NCI-H2081 treated with DMSO at 0.1 percent for 48 hours (cell line): ENCODE results near the gene RBCK1.

Experiments
- DNase-seq: peaks from one replicate; lab custom pipeline; 2025; lab: John Stamatoyannopoulos, UW

The RBCK1 gene

DNA sequence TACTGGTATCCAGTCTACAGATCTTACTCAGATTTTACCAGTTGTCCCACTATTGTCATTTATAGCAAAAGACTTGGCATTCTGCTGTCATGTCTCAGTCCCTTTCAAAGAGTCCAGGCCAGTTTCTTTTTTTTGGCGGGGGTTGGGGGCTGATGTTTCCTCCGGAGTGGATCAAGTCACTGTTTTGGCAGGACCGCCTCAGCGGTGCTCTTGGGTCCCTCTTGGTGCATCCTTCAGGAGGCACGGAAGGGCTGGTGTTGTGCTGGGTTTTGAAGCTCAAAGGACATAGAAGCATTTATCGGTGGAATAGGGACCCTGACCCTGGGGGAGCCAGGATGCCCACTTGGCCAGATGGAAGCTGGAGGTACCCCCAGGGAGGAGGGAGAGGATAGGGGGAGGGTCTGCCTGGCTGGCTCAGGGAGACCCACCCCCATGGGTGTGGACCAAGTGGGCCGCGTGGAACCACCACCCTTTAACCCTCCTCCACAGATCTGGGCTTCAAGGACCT is 10.8 kb downstream of the RBCK1 start:
- no peak for DNase-seq

DNA sequence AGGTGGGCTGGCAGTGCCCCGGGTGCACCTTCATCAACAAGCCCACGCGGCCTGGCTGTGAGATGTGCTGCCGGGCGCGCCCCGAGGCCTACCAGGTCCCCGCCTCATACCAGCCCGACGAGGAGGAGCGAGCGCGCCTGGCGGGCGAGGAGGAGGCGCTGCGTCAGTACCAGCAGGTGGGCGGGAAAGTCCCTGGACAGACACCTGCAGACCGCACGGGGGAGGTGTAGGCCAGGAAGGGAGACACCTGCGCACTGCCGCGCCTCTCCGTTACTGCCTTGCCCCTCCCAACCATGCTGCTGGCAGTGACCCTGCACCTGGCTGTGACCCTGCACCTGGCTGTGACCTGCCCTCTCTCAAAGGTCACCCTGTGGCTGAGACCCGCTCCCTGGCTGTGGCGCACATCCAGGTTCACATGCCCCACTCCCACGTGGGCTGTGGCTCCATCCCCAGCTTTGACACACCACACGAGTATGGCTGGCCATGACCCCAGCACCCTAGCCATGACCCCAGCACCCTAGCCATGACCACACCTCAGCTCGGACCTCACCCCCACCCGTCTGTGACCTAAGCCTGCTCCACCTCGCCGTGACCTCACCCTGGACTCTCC is 11.6 kb downstream of the RBCK1 start:
- peak; percentile 78 for DNase-seq

DNA sequence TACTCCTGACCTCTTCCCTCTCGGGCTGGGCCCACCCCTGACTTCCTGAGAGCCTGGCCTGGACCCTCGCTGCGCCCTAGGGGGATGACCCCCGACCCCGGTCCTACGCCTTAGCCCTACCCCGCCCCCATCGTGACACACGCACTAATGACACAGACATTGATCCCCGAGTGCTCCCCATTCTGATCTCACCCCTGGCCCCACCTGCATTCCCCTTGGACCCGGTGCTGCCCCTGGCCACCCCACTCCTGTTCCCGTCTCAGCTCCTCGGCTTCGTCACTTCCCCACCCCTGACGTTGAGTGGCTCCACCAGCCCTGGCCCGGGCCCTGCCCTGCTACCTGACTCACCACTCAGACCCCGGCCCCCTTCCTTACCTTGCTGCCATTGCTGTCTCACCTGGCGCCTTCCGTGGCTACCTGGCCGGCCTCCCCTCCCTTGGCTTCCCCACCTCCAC is 12.1 kb downstream of the RBCK1 start:
- no peak for DNase-seq

DNA sequence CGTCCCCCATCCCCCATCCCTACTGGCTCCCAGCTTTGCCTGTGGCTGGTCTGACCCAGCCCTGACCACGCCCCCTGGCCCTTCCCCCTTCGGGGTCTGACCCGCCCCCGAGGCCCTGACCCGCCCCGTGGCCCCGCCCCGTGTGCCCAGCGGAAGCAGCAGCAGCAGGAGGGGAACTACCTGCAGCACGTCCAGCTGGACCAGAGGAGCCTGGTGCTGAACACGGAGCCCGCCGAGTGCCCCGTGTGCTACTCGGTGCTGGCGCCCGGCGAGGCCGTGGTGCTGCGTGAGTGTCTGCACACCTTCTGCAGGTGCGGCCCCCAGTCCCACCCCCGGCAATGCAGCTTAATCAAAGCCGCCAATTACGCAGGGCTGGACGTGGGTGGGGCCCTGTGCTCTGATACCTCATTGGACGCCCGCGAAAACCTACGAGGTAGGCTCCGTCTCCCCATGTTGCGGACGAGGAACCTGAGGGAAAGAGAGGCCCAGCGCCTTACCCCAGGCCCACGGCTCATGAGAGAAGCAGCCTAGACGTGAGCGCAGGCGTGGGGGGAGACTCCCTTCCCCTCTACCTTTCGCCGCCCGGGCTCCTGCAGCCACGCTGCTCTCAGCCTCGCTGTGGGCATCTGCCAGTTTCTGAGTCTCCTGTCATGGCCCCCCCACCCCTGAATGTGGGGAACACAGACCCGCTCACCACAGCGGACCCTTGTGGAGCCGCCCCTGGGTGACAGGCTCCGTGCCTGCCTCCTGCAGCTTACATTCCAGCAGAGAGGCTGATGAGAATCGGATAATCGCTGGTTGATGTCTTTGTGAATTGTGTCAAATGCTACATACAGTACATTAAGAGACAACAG is 12.8 kb downstream of the RBCK1 start:
- DNase-seq: peak; percentile 20

DNA sequence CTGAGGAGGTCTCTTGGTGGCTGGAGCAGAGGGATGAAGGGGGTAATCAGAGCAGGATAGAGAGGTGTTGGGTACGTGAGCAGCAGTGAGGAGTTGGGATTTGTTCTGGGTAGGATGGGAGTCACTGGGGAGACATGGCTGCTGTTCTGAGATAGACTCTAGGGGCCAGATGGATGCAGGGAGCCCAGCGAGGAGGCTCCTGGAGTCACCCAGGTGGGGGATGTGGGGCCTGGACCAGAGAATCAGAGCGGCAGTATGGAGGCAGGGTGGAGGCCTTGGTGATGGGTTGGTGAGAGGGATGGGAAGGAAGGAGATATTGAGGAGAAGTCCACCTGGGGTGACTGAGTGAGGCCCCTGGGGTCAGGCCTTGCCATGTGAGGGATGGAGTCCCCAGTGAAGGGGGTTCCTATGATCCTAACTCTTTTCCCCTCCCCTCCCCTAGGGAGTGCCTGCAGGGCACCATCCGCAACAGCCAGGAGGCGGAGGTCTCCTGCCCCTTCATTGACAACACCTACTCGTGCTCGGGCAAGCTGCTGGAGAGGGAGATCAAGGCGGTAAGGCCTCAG is 13.7 kb downstream of the RBCK1 start:
- no peak for DNase-seq

DNA sequence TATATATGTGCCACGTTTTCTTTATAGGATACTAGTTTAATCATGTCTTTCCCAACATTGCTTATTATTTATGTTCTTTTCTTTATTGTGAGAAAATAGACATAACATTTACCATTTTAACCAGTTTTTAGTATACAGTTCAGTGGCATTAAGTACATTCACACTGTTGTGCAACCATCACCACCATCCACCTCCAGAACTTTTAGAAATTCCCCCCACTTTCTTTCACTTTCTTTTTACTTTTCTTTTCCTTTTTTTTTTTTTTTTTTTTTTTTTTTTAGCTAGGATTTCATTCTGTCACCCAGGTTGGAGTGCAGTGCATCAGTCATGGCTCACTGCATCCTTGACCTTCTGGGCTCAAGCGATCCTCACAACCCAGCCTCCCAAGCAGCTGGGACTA is 18.5 kb downstream of the RBCK1 start:
- DNase-seq: no peak

DNA sequence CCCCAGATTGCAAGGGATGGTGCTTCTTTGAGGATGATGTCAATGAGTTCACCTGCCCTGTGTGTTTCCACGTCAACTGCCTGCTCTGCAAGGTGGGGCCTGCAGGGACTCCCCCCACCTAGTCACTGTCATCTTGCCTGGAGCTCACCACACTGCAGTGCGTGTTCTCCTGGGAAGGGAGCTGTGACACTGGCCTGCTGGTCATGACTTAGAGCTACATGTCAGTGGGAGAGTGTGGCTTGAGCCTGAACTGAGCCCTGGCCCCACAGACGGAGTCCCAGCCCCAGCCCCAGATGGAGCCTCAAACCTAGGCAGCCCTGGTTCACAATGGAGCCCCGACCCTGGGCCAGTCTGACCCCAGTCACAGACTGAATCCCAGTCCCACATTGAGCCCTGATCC is 19.3 kb downstream of the RBCK1 start:
- DNase-seq: no peak

DNA sequence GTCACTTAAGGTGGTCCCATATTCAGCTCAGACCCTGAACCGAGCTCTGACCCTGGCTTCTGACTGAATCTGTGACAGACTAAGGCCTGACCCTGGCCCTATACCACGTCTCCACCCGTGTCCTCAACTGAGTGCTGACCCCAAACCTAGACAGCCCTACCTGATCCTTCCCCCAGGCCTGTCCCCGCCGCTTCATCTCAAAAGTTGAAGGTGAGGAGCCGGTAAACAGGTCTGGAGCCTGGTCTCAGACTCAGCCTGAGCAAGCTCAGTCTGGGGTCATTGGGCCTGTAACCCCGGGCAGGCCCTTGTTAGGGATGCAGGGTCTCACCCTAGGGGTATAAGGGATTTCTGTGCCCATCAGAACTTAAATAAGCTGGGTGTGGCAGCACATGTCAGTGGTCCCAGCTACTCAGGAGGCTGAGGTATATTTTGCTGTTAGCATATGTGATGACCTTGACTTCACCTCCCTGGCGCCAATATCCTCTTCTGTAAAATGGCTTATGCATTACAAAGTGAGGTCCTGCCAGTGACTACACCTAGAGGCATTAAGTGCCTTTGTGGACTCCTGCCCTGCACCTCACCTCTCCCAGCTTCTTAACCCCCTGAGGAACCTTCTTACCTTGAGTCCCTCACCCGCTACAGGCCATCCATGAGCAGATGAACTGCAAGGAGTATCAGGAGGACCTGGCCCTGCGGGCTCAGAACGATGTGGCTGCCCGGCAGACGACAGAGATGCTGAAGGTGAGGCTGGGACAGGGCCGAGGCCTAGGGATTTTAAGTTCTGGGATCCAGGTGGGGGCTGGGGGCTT is 20.0 kb downstream of the RBCK1 start:
- DNase-seq: no peak

DNA sequence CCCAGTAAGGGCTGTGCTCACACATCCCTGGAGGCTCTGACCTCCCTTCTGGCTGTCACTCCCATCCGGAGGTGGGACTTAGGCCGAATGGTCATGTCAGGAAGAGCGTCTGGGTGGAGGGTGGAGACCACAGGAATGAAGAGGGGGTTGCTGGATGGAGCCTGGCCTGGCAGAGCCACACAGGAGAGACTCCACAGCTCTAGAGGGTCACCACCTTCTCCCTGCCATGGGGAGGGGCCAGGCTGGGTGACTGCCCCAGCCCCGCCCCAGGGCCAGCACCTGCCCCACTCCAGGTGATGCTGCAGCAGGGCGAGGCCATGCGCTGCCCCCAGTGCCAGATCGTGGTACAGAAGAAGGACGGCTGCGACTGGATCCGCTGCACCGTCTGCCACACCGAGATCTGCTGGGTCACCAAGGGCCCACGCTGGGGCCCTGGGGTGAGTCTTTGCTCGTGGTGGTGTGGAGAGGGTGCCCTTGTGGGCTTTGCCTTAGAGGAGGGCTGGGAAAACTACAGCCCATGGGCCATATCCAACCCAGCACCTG is 20.6 kb downstream of the RBCK1 start:
- DNase-seq: no peak

DNA sequence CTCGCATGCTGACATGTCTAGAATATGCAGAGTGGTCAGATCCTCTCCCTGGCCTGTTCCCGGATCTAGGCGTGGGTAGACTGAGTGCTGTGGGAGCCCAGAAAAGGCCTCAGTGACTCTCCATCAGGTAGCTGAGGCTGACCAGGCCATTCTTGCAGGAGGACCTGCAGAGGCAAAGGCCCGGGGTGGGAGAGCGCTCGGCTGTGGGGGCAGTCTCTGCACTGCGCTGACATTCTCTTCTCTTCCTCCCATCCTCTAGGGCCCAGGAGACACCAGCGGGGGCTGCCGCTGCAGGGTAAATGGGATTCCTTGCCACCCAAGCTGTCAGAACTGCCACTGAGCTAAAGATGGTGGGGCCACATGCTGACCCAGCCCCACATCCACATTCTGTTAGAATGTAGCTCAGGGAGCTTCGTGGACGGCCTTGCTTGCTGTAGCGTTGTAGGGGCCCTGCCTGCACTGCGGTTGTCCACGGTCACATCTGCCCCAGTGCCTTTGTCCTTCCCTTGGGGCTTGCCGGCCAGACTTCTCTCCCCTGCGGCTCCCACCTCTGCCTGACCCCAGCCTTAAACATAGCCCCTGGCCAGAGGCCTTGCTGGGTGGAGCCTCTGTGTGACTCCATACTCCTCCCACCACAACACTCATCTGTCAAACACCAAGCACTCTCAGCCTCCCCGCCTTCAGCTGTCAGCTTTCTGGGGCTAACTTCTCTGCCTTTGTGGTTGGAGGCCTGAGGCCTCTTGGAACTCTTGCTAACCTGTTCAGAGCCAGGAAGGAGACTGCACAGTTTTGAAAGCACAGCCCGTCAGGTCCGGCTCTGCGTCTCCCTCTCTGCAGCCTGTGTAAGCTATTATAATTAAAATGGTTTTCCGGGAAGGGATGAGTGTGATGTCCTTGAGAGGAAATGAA is 22.2 kb downstream of the RBCK1 start:
- DNase-seq: no peak

DNA sequence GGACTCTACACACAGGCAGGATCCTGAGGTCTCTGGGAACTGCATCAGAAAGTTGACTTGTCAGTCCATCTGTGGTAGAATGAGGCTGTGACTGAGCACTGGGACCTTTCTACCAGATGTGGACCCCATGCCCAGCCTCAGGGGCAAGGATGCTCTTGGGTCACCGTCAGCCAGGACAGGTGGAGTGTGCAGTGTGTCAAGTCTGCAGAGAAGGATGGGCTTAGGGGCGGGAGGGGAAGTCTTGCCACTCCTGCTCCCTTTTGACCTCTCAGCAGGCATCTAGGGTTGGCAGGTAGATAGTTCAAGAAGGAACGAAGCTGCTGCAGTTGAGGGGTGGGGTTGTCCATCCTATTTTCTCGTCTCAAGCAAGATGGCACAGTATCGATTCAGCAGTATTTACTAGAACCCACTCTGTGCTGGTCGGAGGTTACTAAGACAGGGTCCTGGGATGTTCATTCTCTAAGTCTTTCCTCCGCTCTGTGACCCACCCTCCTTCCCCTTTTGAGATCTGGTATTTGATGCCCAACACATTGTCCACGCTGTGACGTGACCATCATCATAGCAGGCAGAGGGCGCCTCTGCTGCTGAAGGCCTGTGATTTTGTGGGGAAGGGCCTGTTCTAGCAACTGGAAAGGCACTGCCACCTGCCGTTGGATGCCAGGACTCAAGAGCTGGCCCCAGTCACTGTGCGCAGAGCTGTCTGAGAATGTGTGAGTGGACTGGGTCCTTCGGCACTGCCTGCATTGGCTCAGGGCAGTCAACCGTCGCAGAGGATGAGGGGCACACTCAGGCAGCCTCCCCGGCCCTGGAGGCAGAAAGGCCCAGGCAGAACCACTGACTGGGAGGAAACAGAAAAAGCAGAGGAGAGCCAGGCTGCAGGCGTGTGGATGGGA is 23.2 kb downstream of the RBCK1 start:
- peak; percentile 21 for DNase-seq

DNA sequence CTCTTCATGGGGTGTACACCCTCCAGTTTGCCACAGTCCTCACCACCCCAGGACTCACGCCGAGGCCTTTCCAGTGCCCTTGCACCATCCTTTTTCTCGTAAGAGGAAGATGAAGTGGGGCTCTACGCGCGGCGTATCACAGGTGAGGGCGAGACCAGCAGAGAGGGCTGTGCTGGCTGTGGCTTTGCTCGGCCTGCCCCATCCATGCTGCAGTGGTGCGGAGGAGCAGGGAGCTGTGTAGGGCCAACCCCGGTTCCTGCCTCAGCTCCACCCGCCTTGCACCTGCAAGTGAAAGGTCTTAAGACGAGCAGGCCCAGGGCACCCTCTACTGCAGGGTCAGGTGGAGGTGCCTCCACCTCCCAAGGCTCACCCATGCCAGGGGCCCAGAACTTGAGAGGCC is 24.1 kb downstream of the RBCK1 start:
- DNase-seq: no peak

DNA sequence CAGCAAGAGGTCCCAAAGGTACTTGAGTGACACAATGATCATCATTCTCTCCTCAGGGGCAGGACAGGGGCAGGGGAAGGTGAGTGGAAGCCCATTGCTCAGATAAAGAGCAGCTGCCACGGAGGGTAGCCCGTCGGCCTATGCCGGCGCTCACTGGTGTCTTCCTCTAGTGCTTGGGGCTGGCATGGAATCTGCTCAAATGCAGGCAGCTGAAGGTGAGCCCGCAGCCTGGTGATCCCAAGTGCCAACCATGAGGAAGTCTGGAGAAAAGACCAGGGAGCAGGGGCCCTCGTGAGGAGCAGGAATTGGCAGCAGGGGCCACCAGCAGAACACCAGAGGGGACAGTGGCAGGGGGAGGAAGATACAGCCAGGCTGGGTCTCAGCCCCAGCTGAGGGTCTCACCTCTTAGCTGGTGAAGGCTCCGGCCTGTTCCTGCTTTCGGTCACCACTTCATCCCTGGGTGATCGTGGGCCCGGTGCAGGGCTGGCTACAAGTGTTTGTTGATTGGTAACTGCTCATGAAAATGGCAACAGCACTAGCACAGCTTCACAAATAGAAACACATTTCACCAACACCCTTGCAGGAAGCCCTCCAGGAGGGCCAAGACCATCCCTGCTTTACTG is 24.7 kb downstream of the RBCK1 start:
- DNase-seq: no peak

DNA sequence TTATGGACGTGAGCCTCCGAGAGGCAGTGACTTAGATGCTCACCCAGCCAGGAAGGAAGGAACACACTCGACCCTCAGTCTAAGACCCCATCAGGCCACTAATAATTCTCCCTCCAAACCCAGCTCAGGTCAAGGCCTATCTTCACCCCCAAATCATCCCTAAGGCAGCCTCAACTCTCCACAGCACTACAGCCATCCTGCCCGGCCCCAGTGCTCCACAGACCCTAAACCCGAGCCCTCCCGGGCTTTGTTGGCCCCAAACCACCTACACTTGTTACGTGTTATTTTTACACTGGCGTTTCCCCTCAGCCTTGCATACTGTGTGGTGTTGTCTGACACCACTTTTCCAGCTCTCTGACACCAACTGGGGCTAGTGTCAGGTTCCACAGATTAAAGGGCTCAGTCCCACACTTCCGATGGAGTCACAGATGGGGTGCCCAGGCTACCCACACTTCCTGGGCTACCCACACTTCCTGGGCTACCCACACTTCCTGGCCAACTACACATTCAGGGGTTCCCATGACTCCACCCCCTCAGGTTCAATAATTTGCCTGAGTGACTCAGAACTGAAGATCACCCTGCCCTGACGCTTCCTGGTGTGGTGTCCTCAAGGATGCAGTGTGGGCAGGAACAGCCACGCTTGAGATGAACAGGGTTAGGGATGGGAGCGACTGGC is 25.3 kb downstream of the RBCK1 start:
- DNase-seq: no peak

DNA sequence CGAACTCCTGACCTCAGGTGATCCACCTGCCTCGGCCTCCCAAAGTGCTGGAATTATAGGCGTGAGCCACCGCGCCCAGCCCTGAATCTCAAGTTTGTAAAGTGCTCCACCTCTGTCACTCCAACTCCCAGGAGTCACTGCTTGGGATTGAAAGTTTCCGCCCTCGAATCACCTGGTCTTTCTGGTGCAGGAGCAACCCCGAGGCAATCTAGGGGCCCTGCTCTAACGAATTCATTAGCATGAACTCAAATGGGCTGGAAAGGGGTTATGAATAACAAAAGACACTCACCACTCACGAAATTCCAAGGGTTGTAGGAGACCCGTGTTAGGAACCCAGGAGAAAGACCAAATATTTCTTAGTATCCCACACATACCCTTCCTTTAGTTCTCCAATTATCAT is 26.1 kb downstream of the RBCK1 start:
- DNase-seq: no peak

DNA sequence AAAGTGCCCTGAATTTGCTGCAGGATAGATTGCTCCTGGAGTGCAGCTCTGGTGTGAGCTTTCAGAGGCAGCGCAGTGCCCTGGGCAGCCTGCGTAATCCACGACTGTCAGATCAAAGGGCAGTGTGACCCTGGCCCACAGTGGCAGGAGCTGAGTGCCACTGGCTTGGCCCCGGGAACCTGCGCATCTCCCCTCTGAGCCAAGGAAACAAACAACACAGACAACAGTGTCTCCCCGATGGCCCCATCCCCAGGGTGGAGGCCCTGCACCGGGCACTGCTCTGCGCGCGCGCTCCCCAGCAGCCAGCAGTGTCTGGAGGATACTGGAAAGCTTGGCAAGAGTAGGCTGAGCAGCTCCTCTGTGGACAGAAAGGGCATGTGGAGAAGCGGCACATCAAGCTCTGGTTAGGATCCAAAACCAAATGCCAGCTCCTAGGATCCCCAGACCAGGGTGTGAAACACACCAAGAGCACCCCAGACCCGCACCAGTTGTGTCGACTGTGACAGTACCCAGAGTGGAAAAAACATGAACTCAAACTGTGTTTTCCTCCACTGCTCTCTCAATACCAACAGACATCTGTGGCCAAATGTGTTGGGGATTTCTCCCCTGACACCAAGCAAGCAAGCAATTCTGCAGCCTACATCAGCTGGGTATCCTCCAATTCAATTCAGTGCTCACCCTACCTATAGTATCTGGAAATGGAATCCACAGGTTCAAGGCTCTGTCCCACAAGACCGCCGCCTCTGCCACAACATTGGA is 26.7 kb downstream of the RBCK1 start:
- DNase-seq: no peak

DNA sequence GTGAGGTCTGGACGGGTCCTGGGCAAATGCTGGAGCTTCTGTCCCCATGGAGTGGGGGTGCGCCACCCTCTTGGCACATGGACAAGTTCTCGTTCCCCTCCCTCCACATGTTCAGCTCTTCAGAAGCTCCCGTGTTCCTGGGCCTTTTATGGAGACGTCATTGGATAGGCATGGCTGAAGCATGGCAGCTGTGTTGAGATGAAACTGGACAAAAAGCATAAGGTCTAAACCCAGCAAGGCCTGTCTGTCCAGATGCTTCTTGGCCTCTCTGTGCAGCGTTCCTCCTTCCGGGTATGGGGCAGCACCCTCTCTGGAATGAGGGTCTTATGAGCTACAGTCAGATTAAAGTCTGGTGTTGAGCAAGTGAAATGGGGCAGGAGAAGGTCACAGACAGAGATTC is 27.5 kb downstream of the RBCK1 start:
- no peak for DNase-seq

DNA sequence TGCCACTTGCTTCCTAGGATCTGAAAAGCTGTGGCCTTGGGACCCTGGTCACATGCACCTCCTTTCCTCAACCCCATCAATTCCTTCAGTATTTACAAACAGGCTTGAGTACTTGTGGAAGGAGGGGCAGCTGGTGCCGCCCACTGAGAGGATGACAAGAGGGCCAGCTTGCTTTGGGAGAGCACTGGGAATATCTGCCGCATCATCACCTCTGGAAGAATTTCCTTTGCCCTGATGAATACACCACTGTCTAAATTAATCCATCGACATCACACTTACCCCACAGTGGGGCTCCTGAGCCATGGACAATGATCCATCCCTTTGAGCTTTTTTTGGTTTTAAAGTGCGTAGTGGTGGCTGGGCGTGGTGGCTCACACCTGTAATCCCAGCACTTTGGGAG is 28.4 kb downstream of the RBCK1 start:
- DNase-seq: no peak
